Skeletal muscle tissue (tissue), 4 donors: ENCODE data around the gene CLIC5. TPM values are rescaled to one million over a fixed set of nuclear protein-coding genes. Genes with fewer than 3 reads are reported as not detected.

Experiments
- H3K27ac ChIP-seq: one replicate; pipeline ENCODE4 v1.7.0; 2013; ENCODE audit warnings: mild to moderate bottlenecking, low read depth, low read length, inconsistent platforms
- H3K27me3 ChIP-seq, 3 donors: one replicate each; pipeline ENCODE4 v1.7.0; 2013; ENCODE audit warnings: low read length in 3 of 3; ENCODE audit not compliant: control insufficient read depth in 3 of 3, insufficient read depth in 3 of 3
- H3K36me3 ChIP-seq, 3 donors: one replicate each; pipeline ENCODE4 v1.7.0; 2013; ENCODE audit warnings: low read length in 3 of 3; ENCODE audit not compliant: control insufficient read depth in 3 of 3, insufficient read depth in 3 of 3
- H3K4me1 ChIP-seq, 3 donors: one replicate each; pipeline ENCODE4 v1.7.0; 2013; ENCODE audit warnings: low read length in 3 of 3, mild to moderate bottlenecking in 3 of 3; ENCODE audit not compliant: control insufficient read depth in 3 of 3, insufficient read depth in 3 of 3
- H3K4me3 ChIP-seq, 3 donors: one replicate each; pipeline ENCODE4 v1.7.0; 2013; ENCODE audit warnings: low read length in 3 of 3
- H3K9ac ChIP-seq, 3 donors: one replicate each; pipeline ENCODE4 v1.7.0; 2013; ENCODE audit warnings: low read length in 3 of 3, mild to moderate bottlenecking in 3 of 3, moderate library complexity in 2 of 3, low read depth in 1 of 3
- H3K9me3 ChIP-seq, 3 donors: one replicate each; pipeline ENCODE4 v1.7.0; 2013; ENCODE audit warnings: low read length in 3 of 3; ENCODE audit not compliant: control insufficient read depth in 3 of 3
- total RNA-seq: library from RNA; depleted of rRNA; stranded (reverse); fragments of >200 nt; gene quantifications from one replicate; pipeline ENCODE4 v1.2.3, GENCODE V29; 2014
- donor health status: Osteomylitis.

Gene CLIC5
- total RNA-seq, 1 donor from 2014 or later: 7.8 TPM

- no peaks in the 10 kb centered on the region for H3K36me3 ChIP-seq
- no peaks in the 10 kb centered on the region for H3K27me3 ChIP-seq
- no peak overlapping the region for H3K9ac ChIP-seq
- no peak overlapping the region for H3K27ac ChIP-seq
- no peaks in the 10 kb centered on the region for H3K9me3 ChIP-seq
- no peak overlapping the region for H3K4me3 ChIP-seq
- H3K4me1 ChIP-seq: no peaks in the 10 kb centered on the region
Measured at GRCh38 chr6:45892696-45893245, 122.9 kb downstream of the CLIC5 start.

GRCh38 chr6:45892196-45892595 is 123.5 kb downstream of the CLIC5 start:
- Histone ChIP-seq H3K9me3 (no peaks in the 10 kb centered on the region), H3K4me1 (no peaks in the 10 kb centered on the region), H3K27ac (no peak overlapping the region)

GRCh38 chr6:45886776-45887175 is 128.9 kb downstream of the CLIC5 start:
- no peak overlapping the region for H3K9ac ChIP-seq
- H3K9me3 ChIP-seq: no peaks in the 10 kb centered on the region
- no peaks in the 10 kb centered on the region for H3K4me1 ChIP-seq
- no peaks in the 10 kb centered on the region for H3K36me3 ChIP-seq
- H3K27ac ChIP-seq: no peak overlapping the region
- no peak overlapping the region for H3K4me3 ChIP-seq
- peaks cover 0 to 4% (median 0%) of the 10 kb centered on the region in 3 donors for H3K27me3 ChIP-seq

More at GRCh38 chr6:45892196-45892595, 123.5 kb downstream of the CLIC5 start:
- H3K9ac ChIP-seq: no peak overlapping the region
- H3K27me3 ChIP-seq: no peaks in the 10 kb centered on the region
- no peak overlapping the region for H3K4me3 ChIP-seq
- H3K36me3 ChIP-seq: no peaks in the 10 kb centered on the region

GRCh38 chr6:45884336-45884735 is 131.3 kb downstream of the CLIC5 start:
- Histone ChIP-seq H3K4me3 (no peak overlapping the region), H3K9me3 (no peaks in the 10 kb centered on the region), H3K36me3 (no peaks in the 10 kb centered on the region), H3K27ac (no peak overlapping the region), H3K9ac (no peak overlapping the region), H3K27me3 (peaks cover 0 to 4% (median 0%) of the 10 kb centered on the region in 3 donors), H3K4me1 (no peaks in the 10 kb centered on the region)

- Histone ChIP-seq H3K4me3 (no peak overlapping the region), H3K36me3 (no peaks in the 10 kb centered on the region), H3K27ac (no peak overlapping the region), H3K27me3 (peaks cover 0 to 4% (median 0%) of the 10 kb centered on the region in 3 donors), H3K9me3 (no peaks in the 10 kb centered on the region), H3K4me1 (no peaks in the 10 kb centered on the region), H3K9ac (no peak overlapping the region)
Measured at GRCh38 chr6:45882671-45883070, 133.0 kb downstream of the CLIC5 start.

GRCh38 chr6:45881705-45882467 is 133.8 kb downstream of the CLIC5 start:
- peaks cover 0 to 4% (median 0%) of the 10 kb centered on the region in 3 donors for H3K27me3 ChIP-seq
- no peak overlapping the region for H3K27ac ChIP-seq
- H3K36me3 ChIP-seq: no peaks in the 10 kb centered on the region
- H3K9me3 ChIP-seq: no peaks in the 10 kb centered on the region
- H3K4me1 ChIP-seq: no peaks in the 10 kb centered on the region
- no peak overlapping the region for H3K9ac ChIP-seq
- H3K4me3 ChIP-seq: no peak overlapping the region

- Histone ChIP-seq H3K36me3 (no peaks in the 10 kb centered on the region), H3K4me3 (no peak overlapping the region), H3K27ac (no peak overlapping the region), H3K9me3 (no peaks in the 10 kb centered on the region), H3K9ac (no peak overlapping the region), H3K27me3 (no peaks in the 10 kb centered on the region), H3K4me1 (no peaks in the 10 kb centered on the region)
Measured at GRCh38 chr6:45880676-45881075, 135.0 kb downstream of the CLIC5 start.

- H3K4me3 ChIP-seq: no peak overlapping the region
- no peaks in the 10 kb centered on the region for H3K36me3 ChIP-seq
- no peak overlapping the region for H3K27ac ChIP-seq
- no peaks in the 10 kb centered on the region for H3K4me1 ChIP-seq
- H3K9me3 ChIP-seq: no peaks in the 10 kb centered on the region
- H3K9ac ChIP-seq: no peak overlapping the region
- no peaks in the 10 kb centered on the region for H3K27me3 ChIP-seq
Measured at GRCh38 chr6:45880159-45880558, 135.5 kb downstream of the CLIC5 start.

GRCh38 chr6:45877970-45878590 is 137.6 kb downstream of the CLIC5 start:
- Histone ChIP-seq H3K27me3 (no peaks in the 10 kb centered on the region), H3K9me3 (no peaks in the 10 kb centered on the region), H3K4me3 (no peak overlapping the region), H3K4me1 (no peaks in the 10 kb centered on the region), H3K9ac (no peak overlapping the region), H3K36me3 (no peaks in the 10 kb centered on the region), H3K27ac (no peak overlapping the region)

- Histone ChIP-seq H3K9me3 (no peaks in the 10 kb centered on the region), H3K4me3 (no peak overlapping the region), H3K27ac (no peak overlapping the region), H3K9ac (no peak overlapping the region), H3K4me1 (no peaks in the 10 kb centered on the region), H3K27me3 (no peaks in the 10 kb centered on the region), H3K36me3 (no peaks in the 10 kb centered on the region)
Measured at GRCh38 chr6:45872827-45873365, 142.8 kb downstream of the CLIC5 start.
